H1 (cell line): ENCODE measurements around the gene PTN. TPM values are rescaled to one million over a fixed set of nuclear protein-coding genes. Genes with fewer than 3 reads are reported as not detected.

Source experiments
- CTCF ChIA-PET: fragments of 300-600 bp; sonication (Branson Sonifier 250); formaldehyde crosslinking; loops from one replicate; lab custom pipeline; 2021; ENCODE audit not compliant: partially characterized antibody; lab: Charles Lee
- POLR2A ChIA-PET: fragments of 300-600 bp; sonication (Branson Sonifier 250); formaldehyde crosslinking; loops from one replicate; lab custom pipeline; 2021; ENCODE audit warnings: inconsistent platforms; ENCODE audit not compliant: partially characterized antibody; lab: Charles Lee
- DNase-seq, 2 experiments: peaks; one replicate each; pipeline versions ENCODE4 v3.0.0 to v3.0.0-alpha.2; 2010 to 2022; ENCODE audit warnings: low spot score in 2 of 2, low read depth in 1 of 2, mixed read lengths in 1 of 2
- FAIRE-seq: peaks from 2 replicates; lab custom pipeline; 2011; peaks lifted over from hg19 to GRCh38; lab: Jason Lieb, UNC
- H2AFZ ChIP-seq: 2 replicates; pipeline ENCODE4 v1.8.1; 2012; ENCODE audit warnings: low read length, inconsistent platforms
- H2AK5ac ChIP-seq: 2 replicates; pipeline ENCODE4 v1.6.1; 2013; ENCODE audit warnings: low read depth, low read length
- H2BK120ac ChIP-seq: replicated peaks from 2 replicates; pipeline ENCODE3; 2013; ENCODE audit warnings: low read depth, low read length, inconsistent platforms
- H2BK12ac ChIP-seq: 2 replicates; pipeline ENCODE4 v1.6.1; 2013; ENCODE audit warnings: low read depth, low read length
- H2BK15ac ChIP-seq: 2 replicates; pipeline ENCODE4 v1.6.1; 2013; ENCODE audit warnings: low read length
- H2BK20ac ChIP-seq: 2 replicates; pipeline ENCODE4 v1.6.1; 2013; ENCODE audit warnings: low read length
- H2BK5ac ChIP-seq: 2 replicates; pipeline ENCODE4 v1.6.1; 2013; ENCODE audit warnings: low read depth, low read length
- H3K14ac ChIP-seq: 2 replicates; pipeline ENCODE4 v1.6.1; 2013; ENCODE audit warnings: inconsistent platforms; ENCODE audit not compliant: insufficient read length
- H3K18ac ChIP-seq: 2 replicates; pipeline ENCODE4 v1.6.1; 2013; ENCODE audit warnings: low read length; ENCODE audit errors: extremely low read depth
- H3K23ac ChIP-seq: 2 replicates; pipeline ENCODE4 v1.6.1; 2013; ENCODE audit warnings: inconsistent platforms; ENCODE audit not compliant: insufficient read length
- H3K23me2 ChIP-seq: 2 replicates; pipeline ENCODE4 v1.6.1; 2013; ENCODE audit warnings: low read depth, low read length
- H3K27ac ChIP-seq: 2 replicates; pipeline ENCODE4 v1.6.1; 2011; ENCODE audit warnings: low read depth, low read length, inconsistent platforms
- H3K27me3 ChIP-seq, 4 experiments: replicated peaks in 1 of 4; 1 replicate in 1 of 4; 2 replicates in 3 of 4; pipeline versions ENCODE4 v1.6.1 to v1.8.1; 2011 to 2013; ENCODE audit warnings: low read length in 3 of 4, mild to moderate bottlenecking in 3 of 4, inconsistent platforms in 2 of 4, mixed read lengths in 2 of 4, moderate library complexity in 1 of 4; ENCODE audit not compliant: control insufficient read depth in 3 of 4, insufficient read depth in 3 of 4; ENCODE audit errors: extremely low read depth in 1 of 4
- H3K36me3 ChIP-seq, 4 experiments: 2 replicates each; pipeline versions ENCODE4 v1.6.1 to v1.8.1; 2011 to 2013; ENCODE audit warnings: mild to moderate bottlenecking in 4 of 4, low read length in 3 of 4, moderate library complexity in 2 of 4, control low read depth in 1 of 4, inconsistent platforms in 1 of 4; ENCODE audit not compliant: insufficient read depth in 4 of 4, control insufficient read depth in 2 of 4
- H3K4ac ChIP-seq: replicated peaks from 2 replicates; pipeline ENCODE3; 2013; ENCODE audit warnings: low read length, low read depth, mixed read lengths, inconsistent platforms; ENCODE audit not compliant: insufficient read length
- H3K4me1 ChIP-seq, 4 experiments: replicated peaks in 1 of 4; 1 replicate in 1 of 4; 2 replicates in 3 of 4; pipeline versions ENCODE4 v1.6.1 to v1.8.1; 2011 to 2013; ENCODE audit warnings: low read length in 3 of 4, inconsistent platforms in 2 of 4, mixed read lengths in 1 of 4; ENCODE audit not compliant: insufficient read depth in 4 of 4, control insufficient read depth in 3 of 4
- H3K4me2 ChIP-seq, 2 experiments: 2 replicates each; pipeline versions ENCODE4 v1.6.1 to v1.8.1; 2011 to 2013; ENCODE audit warnings: low read depth in 2 of 2, low read length in 2 of 2, control low read depth in 1 of 2, inconsistent platforms in 1 of 2, mild to moderate bottlenecking in 1 of 2; ENCODE audit not compliant: insufficient read depth in 1 of 2
- H3K4me3 ChIP-seq, 4 experiments: fragments of 200-600, 300-600 bp in 1 of 4; sonication (generic), shearing (Covaris generic), sonication (Bioruptor Twin) in 1 of 4; 2 replicates each; pipeline versions ENCODE4 v1.5.1 to v1.8.1; 2011 to 2016; ENCODE audit warnings: low read length in 4 of 4, low read depth in 3 of 4, control low read depth in 2 of 4, inconsistent platforms in 2 of 4, mild to moderate bottlenecking in 2 of 4, mixed read lengths in 1 of 4, moderate library complexity in 1 of 4; ENCODE audit not compliant: insufficient read depth in 2 of 4; ENCODE audit errors: extremely low read depth in 1 of 4
- H3K56ac ChIP-seq: replicated peaks from 2 replicates; pipeline ENCODE3; 2013; ENCODE audit warnings: low read depth, mild to moderate bottlenecking, mixed read lengths, low read length, inconsistent platforms; ENCODE audit not compliant: insufficient read length
- H3K79me1 ChIP-seq: 2 replicates; pipeline ENCODE4 v1.6.1; 2013; ENCODE audit warnings: low read depth, low read length, control low read depth
- H3K79me2 ChIP-seq, 2 experiments: 2 replicates each; pipeline versions ENCODE4 v1.6.1 to v1.8.1; 2012 to 2013; ENCODE audit warnings: low read length in 2 of 2, mild to moderate bottlenecking in 2 of 2, inconsistent platforms in 1 of 2; ENCODE audit not compliant: insufficient read depth in 2 of 2, control insufficient read depth in 1 of 2
- H3K9ac ChIP-seq, 4 experiments: replicated peaks in 1 of 4; 1 replicate in 1 of 4; 2 replicates in 3 of 4; pipeline versions ENCODE4 v1.6.1 to v1.8.1; 2011 to 2013; ENCODE audit warnings: low read depth in 3 of 4, low read length in 3 of 4, control low read depth in 2 of 4, mild to moderate bottlenecking in 2 of 4, moderate library complexity in 2 of 4, inconsistent platforms in 1 of 4; ENCODE audit errors: extremely low read depth in 1 of 4
- H3K9me3 ChIP-seq, 2 experiments: 2 replicates each; pipeline versions ENCODE4 v1.6.1 to v1.8.1; 2012 to 2013; ENCODE audit warnings: mild to moderate bottlenecking in 2 of 2, moderate library complexity in 2 of 2, control low read depth in 1 of 2, inconsistent platforms in 1 of 2, low read depth in 1 of 2, low read length in 1 of 2, mixed read lengths in 1 of 2; ENCODE audit not compliant: insufficient read depth in 2 of 2
- H4K20me1 ChIP-seq, 2 experiments: replicated peaks in 1 of 2; 2 replicates each; pipeline versions ENCODE3 to v1.8.1; 2011 to 2013; ENCODE audit warnings: inconsistent platforms in 2 of 2, low read length in 2 of 2, mild to moderate bottlenecking in 1 of 2; ENCODE audit not compliant: insufficient read depth in 2 of 2, control insufficient read depth in 1 of 2
- H4K5ac ChIP-seq: 2 replicates; pipeline ENCODE4 v1.6.1; 2013; ENCODE audit warnings: low read length, low read depth, mixed read lengths, inconsistent platforms; ENCODE audit not compliant: insufficient read length
- H4K8ac ChIP-seq: 2 replicates; pipeline ENCODE4 v1.8.0; 2013; ENCODE audit warnings: mild to moderate bottlenecking, moderate library complexity, low read length, inconsistent platforms; ENCODE audit not compliant: insufficient read depth; ENCODE audit errors: extremely low read depth
- H4K91ac ChIP-seq: replicated peaks from 2 replicates; pipeline ENCODE3; 2013; ENCODE audit warnings: low read length, mixed read lengths, inconsistent platforms; ENCODE audit not compliant: insufficient read length
- KDM5A ChIP-seq: fragments of 200-600 bp; IDR thresholded peaks from 2 replicates; pipeline ENCODE4 v1.7.1; 2012; ENCODE audit warnings: mild to moderate bottlenecking, low read length, inconsistent platforms, mixed read lengths
- MAFK ChIP-seq: IDR thresholded peaks from 2 replicates; pipeline ENCODE4 v1.6.1; 2012; ENCODE audit warnings: low read depth, mild to moderate bottlenecking, improper control_type of control experiment, low read length
- RAD21 ChIP-seq, 2 experiments: IDR thresholded peaks in 1 of 2; conservative IDR thresholded peaks in 1 of 2; 2 replicates each; pipeline ENCODE4 v1.6.1; 2011; ENCODE audit warnings: low read depth in 2 of 2, low read length in 2 of 2, improper control_type of control experiment in 1 of 2, inconsistent platforms in 1 of 2, mild to moderate bottlenecking in 1 of 2, moderate library complexity in 1 of 2
- SAP30 ChIP-seq: fragments of 300-600 bp; sonication (generic); IDR thresholded peaks from 2 replicates; pipeline ENCODE4 v1.7.1; 2012; ENCODE audit warnings: low read length, moderate library complexity, mild to moderate bottlenecking, inconsistent platforms; ENCODE audit not compliant: insufficient read depth, insufficient replicate concordance
- SUZ12 ChIP-seq: fragments of 200-600 bp; sonication (generic); IDR thresholded peaks from 2 replicates; pipeline ENCODE4 v1.6.1; 2012; ENCODE audit warnings: mild to moderate bottlenecking, inconsistent platforms, low read length, moderate library complexity, mixed read lengths
- TAF1 ChIP-seq: IDR thresholded peaks from 2 replicates; pipeline ENCODE4 v1.6.1; 2011; ENCODE audit warnings: mild to moderate bottlenecking, low read depth, low read length
- TCF12 ChIP-seq: IDR thresholded peaks from 2 replicates; pipeline ENCODE4 v1.6.1; 2011; ENCODE audit warnings: low read depth, mild to moderate bottlenecking, low read length
- WGBS, 2 experiments: shearing (Covaris generic) in 1 of 2; methylation state at CpG; one replicate each; pipeline versions ENCODE4 v1.1.6 to v1.1.7; 2013 to 2015; ENCODE audit warnings: low lambda C conversion rate in 2 of 2, mixed read lengths in 2 of 2, inconsistent platforms in 1 of 2, low coverage in 1 of 2, missing lambda C conversion rate in 1 of 2; ENCODE audit not compliant: insufficient replicate concordance in 2 of 2, insufficient coverage in 1 of 2, insufficient read length in 1 of 2; ENCODE audit errors: extremely low coverage in 1 of 2, missing lambda C conversion rate in 1 of 2; 5-methylcytosine and 5-hydroxymethylcytosine counted together
- polyA plus RNA-seq, 7 experiments: library from polyadenylated mRNA; depleted of rRNA in 3 of 7; stranded (reverse) in 5 of 7; unstranded in 2 of 7; fragments of >200 nt in 5 of 7; fragments of 200-250 nt in 2 of 7; gene quantifications; 1 replicate in 5 of 7; 2 replicates in 1 of 7; 4 replicates in 1 of 7; pipeline versions ENCODE4 v1.2.1 to v1.2.3, GENCODE V29; 2011 to 2013; ENCODE audit warnings: missing spikeins in 2 of 7, mixed read lengths in 2 of 7
- total RNA-seq: library from RNA; stranded (reverse); fragmentation: NEBNext Ultra II Directional; extraction: Animal tissue kit (Norgen Biotek cat#: 25700); gene quantifications from 2 replicates; pipeline ENCODE4 v1.2.1, GENCODE V29; 2021
- TF ChIP-seq, protein P1 (sequence below), 3 experiments: IDR thresholded peaks; 1 replicate in 2 of 3; 2 replicates in 1 of 3; pipeline versions ENCODE4 v1.5.1 to v1.6.1; 2011; ENCODE audit warnings: low read length in 3 of 3, mild to moderate bottlenecking in 3 of 3, inconsistent platforms in 2 of 3, low read depth in 1 of 3, moderate library complexity in 1 of 3; ENCODE audit not compliant: insufficient read depth in 1 of 3; ENCODE audit errors: control extremely low read depth in 1 of 3

PTN gene
- total and polyA plus RNA-seq, 2 of the 8 experiments (the other 6 are each of a cell fraction or from before 2014, with no cell fraction given): 23.1 to 27.8 TPM

DNA sequence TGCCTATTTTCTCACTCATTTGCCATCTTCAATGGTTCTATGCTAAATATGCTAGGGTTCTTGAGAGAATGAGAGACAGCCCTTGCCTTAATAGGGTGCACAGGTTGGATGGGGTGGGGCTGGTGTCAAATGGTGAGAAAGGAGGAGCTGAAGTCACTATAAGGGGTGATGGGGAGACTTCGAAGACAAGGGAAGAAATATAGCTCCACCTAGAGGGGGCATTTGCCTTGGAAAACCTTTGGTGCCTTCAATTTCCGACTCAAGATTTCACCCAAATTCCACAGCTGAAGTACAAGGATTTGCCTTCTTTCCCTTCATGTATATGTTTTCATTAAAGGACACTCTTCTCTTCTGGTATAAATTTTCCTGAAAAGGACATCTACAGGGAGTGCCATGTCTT is 5.6 kb downstream of the PTN start:
- Histone ChIP-seq H2BK20ac (no peak overlapping the region), H3K27ac (no peak overlapping the region), H2BK15ac (no peak overlapping the region), H3K23ac (no peak overlapping the region), H4K20me1 (no peaks in the 10 kb centered on the region), H3K56ac (no peak overlapping the region), H3K27me3 (no peaks in the 10 kb centered on the region; a peak in 1 of 7 replicates), H3K14ac (no peak overlapping the region), H3K23me2 (peaks cover 3% of the 10 kb centered on the region), H3K36me3 (peaks cover 0 to 2% (median 0%) of the 10 kb centered on the region in 4 experiments; a peak in 2 of 8 replicates), H2BK120ac (no peak overlapping the region), H3K79me2 (peaks cover 0 to 11% of the 10 kb centered on the region in 2 experiments; a peak in 1 of 4 replicates), H4K5ac (no peak overlapping the region)
- FAIRE-seq: peak; percentile 93
- 75% methylated on average over 2 of the region's 2 CpGs; no CpG with 5 or more reads in 1 of the 2 experiments for WGBS, 2 experiments
- TF ChIP-seq TCF12 (no peak), KDM5A (no peak), RAD21 (IDR thresholded peaks at IDR 0.05 in 1 of 2, conservative IDR thresholded peaks at IDR 0.05 in 1 of 2; ENCODE audit: low read depth in 2 of 2, low read length in 2 of 2) (peak; percentile 79 to 85), SUZ12 (no peak), SAP30 (no peak), TAF1 (no peak), MAFK (no peak)
- TF ChIP-seq, protein P1, sequence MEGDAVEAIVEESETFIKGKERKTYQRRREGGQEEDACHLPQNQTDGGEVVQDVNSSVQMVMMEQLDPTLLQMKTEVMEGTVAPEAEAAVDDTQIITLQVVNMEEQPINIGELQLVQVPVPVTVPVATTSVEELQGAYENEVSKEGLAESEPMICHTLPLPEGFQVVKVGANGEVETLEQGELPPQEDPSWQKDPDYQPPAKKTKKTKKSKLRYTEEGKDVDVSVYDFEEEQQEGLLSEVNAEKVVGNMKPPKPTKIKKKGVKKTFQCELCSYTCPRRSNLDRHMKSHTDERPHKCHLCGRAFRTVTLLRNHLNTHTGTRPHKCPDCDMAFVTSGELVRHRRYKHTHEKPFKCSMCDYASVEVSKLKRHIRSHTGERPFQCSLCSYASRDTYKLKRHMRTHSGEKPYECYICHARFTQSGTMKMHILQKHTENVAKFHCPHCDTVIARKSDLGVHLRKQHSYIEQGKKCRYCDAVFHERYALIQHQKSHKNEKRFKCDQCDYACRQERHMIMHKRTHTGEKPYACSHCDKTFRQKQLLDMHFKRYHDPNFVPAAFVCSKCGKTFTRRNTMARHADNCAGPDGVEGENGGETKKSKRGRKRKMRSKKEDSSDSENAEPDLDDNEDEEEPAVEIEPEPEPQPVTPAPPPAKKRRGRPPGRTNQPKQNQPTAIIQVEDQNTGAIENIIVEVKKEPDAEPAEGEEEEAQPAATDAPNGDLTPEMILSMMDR (IDR thresholded peaks at IDR 0.05; ENCODE audit: control extremely low read depth in 1 of 3, insufficient read depth in 1 of 3, low read depth in 1 of 3, low read length in 3 of 3): peak in 2 of 3 experiments; percentile 60 to 71; a peak in 3 of 4 replicates
- TF ChIP-seq, all 59 proteins: peak for 2
- Histone ChIP-seq H3K9me3 (no peaks in the 10 kb centered on the region), H3K4ac (no peak overlapping the region), H3K4me3 (no peak overlapping the region), H2AFZ (no peak overlapping the region), H2BK5ac (no peak overlapping the region), H2BK12ac (no peak overlapping the region), H4K8ac (no peak overlapping the region), H4K91ac (no peak overlapping the region), H3K4me1 (peaks cover 0 to 6% (median 3%) of the 10 kb centered on the region in 4 experiments; a peak in 4 of 7 replicates), H2AK5ac (no peak overlapping the region), H3K4me2 (no peak overlapping the region), H3K79me1 (0 out of 2 replicates have a peak, but pooled peaks cover 2% of the 10 kb centered on the region), H3K18ac (no peak overlapping the region), H3K9ac (no peak overlapping the region)
- POLR2A ChIA-PET: no interaction called here
- DNase-seq: no peak
- CTCF ChIA-PET: interaction anchor here (0.5 to 3.0 kb wide), 30 partner anchors 10 to 731 kb away, joined by 3 to 20 read pairs (median 4); no protein-coding TSS in a partner anchor
